Urinary bladder (tissue), 4 donors: ENCODE measurements around the gene H1-8. TPM values are rescaled to one million over a fixed set of nuclear protein-coding genes. Genes with fewer than 3 reads are reported as not detected.

ENCODE experiments used
- DNase-seq: peaks from one replicate; pipeline ENCODE4 v3.0.0-alpha.2; 2015; ENCODE audit errors: extremely low spot score
- H3K27ac ChIP-seq: one replicate; pipeline ENCODE4 v1.5.1; 2013; ENCODE audit warnings: low read depth, mild to moderate bottlenecking, moderate library complexity
- H3K36me3 ChIP-seq: one replicate; pipeline ENCODE4 v1.6.1; 2013; ENCODE audit warnings: mild to moderate bottlenecking, moderate library complexity; ENCODE audit not compliant: insufficient read depth
- H3K4me1 ChIP-seq: one replicate; pipeline ENCODE4 v1.6.1; 2013; ENCODE audit warnings: mild to moderate bottlenecking, moderate library complexity; ENCODE audit not compliant: insufficient read depth
- H3K4me3 ChIP-seq: one replicate; pipeline ENCODE4 v1.5.1; 2013; ENCODE audit warnings: low read depth, low read length
- WGBS: extraction: QIAGEN DNeasy Blood & Tissue Kit; methylation state at CpG from one replicate; pipeline ENCODE4 v1.1.7; 2013; 5-methylcytosine and 5-hydroxymethylcytosine counted together
- polyA plus RNA-seq: library from polyadenylated mRNA; stranded (reverse); fragments of 200-250 nt; gene quantifications from one replicate; pipeline ENCODE4 v1.2.3, GENCODE V29; 2013
- total RNA-seq: library from RNA; depleted of rRNA; stranded (reverse); fragments of >200 nt; gene quantifications from one replicate; pipeline ENCODE4 v1.2.3, GENCODE V29; 2014
- donor health status: healthy with polysubstance abuse.
- donor health status: healthy.

Gene H1-8
- total and polyA plus RNA-seq, 2 donors: not detected

GRCh38 chr3:129558772-129559564, 16.0 kb downstream of the H1-8 start:
- DNase-seq: no peak
- Histone ChIP-seq H3K4me3 (no peak overlapping the region), H3K4me1 (no peaks in the 10 kb centered on the region), H3K27ac (no peak overlapping the region), H3K36me3 (peaks cover 2% of the 10 kb centered on the region)
- WGBS: 82% methylated on average over 11 of the region's 11 CpGs

GRCh38 chr3:129559565-129560079, 16.6 kb downstream of the H1-8 start:
- Histone ChIP-seq H3K36me3 (peaks cover 2% of the 10 kb centered on the region), H3K27ac (no peak overlapping the region), H3K4me3 (no peak overlapping the region), H3K4me1 (no peaks in the 10 kb centered on the region)
- no peak for DNase-seq
- WGBS: 90% methylated on average over 20 of the region's 20 CpGs

GRCh38 chr3:129560269-129560787, 17.4 kb downstream of the H1-8 start:
- peak overlapping the region; percentile 43 for H3K27ac ChIP-seq
- H3K36me3 ChIP-seq: peaks cover 2% of the 10 kb centered on the region
- no peaks in the 10 kb centered on the region for H3K4me1 ChIP-seq
- no peak for DNase-seq
- WGBS: 61% methylated on average over 16 of the region's 16 CpGs
- H3K4me3 ChIP-seq: no peak overlapping the region

GRCh38 chr3:129560911-129561594, 18.1 kb downstream of the H1-8 start:
- H3K27ac ChIP-seq: peak overlapping the region; percentile 80
- WGBS: 20% methylated on average over 18 of the region's 18 CpGs
- no peak overlapping the region for H3K4me3 ChIP-seq
- DNase-seq: no peak
- H3K36me3 ChIP-seq: peaks cover 2% of the 10 kb centered on the region
- no peaks in the 10 kb centered on the region for H3K4me1 ChIP-seq

GRCh38 chr3:129561619-129562248, 18.8 kb downstream of the H1-8 start:
- Histone ChIP-seq H3K4me3 (no peak overlapping the region), H3K36me3 (peaks cover 2% of the 10 kb centered on the region), H3K4me1 (no peaks in the 10 kb centered on the region), H3K27ac (no peak overlapping the region)
- no peak for DNase-seq
- WGBS: 76% methylated on average over 18 of the region's 18 CpGs

- no peak for DNase-seq
- Histone ChIP-seq H3K4me3 (no peak overlapping the region), H3K4me1 (no peaks in the 10 kb centered on the region), H3K36me3 (no peaks in the 10 kb centered on the region), H3K27ac (no peak overlapping the region)
- 88% methylated on average over 19 of the region's 19 CpGs for WGBS
Observed at GRCh38 chr3:129562803-129563202, 19.8 kb downstream of the H1-8 start.

- DNase-seq: no peak
- H3K27ac ChIP-seq: no peak overlapping the region
- H3K4me3 ChIP-seq: no peak overlapping the region
- WGBS: 91% methylated on average over 12 of the region's 12 CpGs
- H3K36me3 ChIP-seq: no peaks in the 10 kb centered on the region
- H3K4me1 ChIP-seq: no peaks in the 10 kb centered on the region
Observed at GRCh38 chr3:129563332-129563731, 20.4 kb downstream of the H1-8 start.

- Histone ChIP-seq H3K4me3 (no peak overlapping the region), H3K27ac (no peak overlapping the region), H3K36me3 (no peaks in the 10 kb centered on the region), H3K4me1 (no peaks in the 10 kb centered on the region)
- DNase-seq: no peak
- 73% methylated on average over 8 of the region's 8 CpGs for WGBS
Observed at GRCh38 chr3:129563850-129564535, 21.0 kb downstream of the H1-8 start.

GRCh38 chr3:129564981-129565644, 22.1 kb downstream of the H1-8 start:
- 92% methylated on average over 21 of the region's 21 CpGs for WGBS
- no peak overlapping the region for H3K27ac ChIP-seq
- no peaks in the 10 kb centered on the region for H3K4me1 ChIP-seq
- DNase-seq: no peak
- no peak overlapping the region for H3K4me3 ChIP-seq
- no peaks in the 10 kb centered on the region for H3K36me3 ChIP-seq

- DNase-seq: no peak
- H3K36me3 ChIP-seq: peaks cover 2% of the 10 kb centered on the region
- 97% methylated on average over 7 of the region's 7 CpGs for WGBS
- no peaks in the 10 kb centered on the region for H3K4me1 ChIP-seq
- H3K27ac ChIP-seq: no peak overlapping the region
- H3K4me3 ChIP-seq: no peak overlapping the region
Observed at GRCh38 chr3:129565902-129566301, 22.9 kb downstream of the H1-8 start.

GRCh38 chr3:129567176-129567705, 24.3 kb downstream of the H1-8 start:
- peaks cover 2% of the 10 kb centered on the region for H3K36me3 ChIP-seq
- peak overlapping the region; percentile 54 for H3K27ac ChIP-seq
- no peaks in the 10 kb centered on the region for H3K4me1 ChIP-seq
- DNase-seq: no peak
- H3K4me3 ChIP-seq: no peak overlapping the region
- 59% methylated on average over 18 of the region's 18 CpGs for WGBS

- DNase-seq: no peak
- Histone ChIP-seq H3K27ac (no peak overlapping the region), H3K4me3 (no peak overlapping the region), H3K36me3 (peaks cover 2% of the 10 kb centered on the region), H3K4me1 (no peaks in the 10 kb centered on the region)
- WGBS: 57% methylated on average over 6 of the region's 6 CpGs
Observed at GRCh38 chr3:129567939-129568338, 25.0 kb downstream of the H1-8 start.
